ENCODE results near the gene FHOD3.
A peak's percentile ranks its signal among the peaks of the same experiment; 100 is the strongest.

FHOD3 gene

DNA sequence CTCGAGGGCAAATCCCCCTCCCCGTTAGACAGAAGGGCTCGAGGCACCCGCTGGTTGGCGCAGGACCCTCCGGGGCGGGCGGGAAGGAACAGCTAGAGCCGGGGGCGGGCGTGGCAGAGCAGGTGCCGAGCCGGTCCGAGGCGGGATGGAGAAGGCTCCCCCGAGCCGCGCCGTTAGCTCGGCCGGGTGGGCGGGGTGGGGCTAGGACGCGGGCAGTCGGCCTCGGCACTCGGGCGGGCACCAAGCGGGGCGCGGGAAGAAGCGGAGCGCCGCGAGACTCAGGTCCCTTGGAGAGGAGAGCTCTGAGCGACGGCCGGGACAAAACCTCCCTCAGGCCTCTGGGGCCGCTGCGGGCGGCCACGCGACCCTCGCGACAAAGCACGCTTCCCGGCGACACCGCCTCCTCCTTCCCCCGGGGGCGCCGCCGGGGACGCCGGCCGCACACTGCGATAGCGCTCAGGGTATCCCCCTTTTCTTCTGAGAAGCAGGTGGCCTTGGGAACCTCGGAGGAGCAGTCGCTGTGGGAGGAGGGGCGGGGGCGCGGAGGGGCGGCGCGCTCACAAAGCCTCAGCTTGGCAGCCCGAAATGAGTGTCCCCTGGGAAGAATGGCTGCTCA lies 721 bp downstream of the FHOD3 start (continued):
- TF ChIP-seq ZNF292 (tag by site-specific recombination; IDR thresholded peaks at IDR 0.05; ENCODE audit: borderline replicate concordance, low read depth) (no peak), ZNF23 (tag by site-specific recombination; IDR thresholded peaks at IDR 0.05; ENCODE audit: borderline replicate concordance) (no peak), ZNF529 (tag by site-specific recombination; IDR thresholded peaks at IDR 0.05; ENCODE audit: insufficient replicate concordance) (no peak), EGR2 (tag by site-specific recombination; IDR thresholded peaks at IDR 0.05; ENCODE audit: low read depth) (peak; percentile 34; the same call in 1 of the 2 replicates), OSR2 (tag by site-specific recombination; IDR thresholded peaks at IDR 0.05) (no peak), ZNF623 (tag by site-specific recombination; IDR thresholded peaks at IDR 0.05) (no peak), ZNF335 (tag by site-specific recombination; conservative IDR thresholded peaks at IDR 0.05) (peak; percentile 56), ZNF341 (tag by site-specific recombination; IDR thresholded peaks at IDR 0.05; ENCODE audit: low read depth) (peak; percentile 48; the same call in 1 of the 2 replicates), ZBTB1 (tag by site-specific recombination; IDR thresholded peaks at IDR 0.05) (no peak), BCL11A (tag by site-specific recombination; IDR thresholded peaks at IDR 0.05; ENCODE audit: low read depth) (no peak), ZFP41 (tag by site-specific recombination; IDR thresholded peaks at IDR 0.05; ENCODE audit: borderline replicate concordance) (no peak), ZNF610 (tag by site-specific recombination; IDR thresholded peaks at IDR 0.05; ENCODE audit: borderline replicate concordance) (no peak), ZNF140 (tag by site-specific recombination; IDR thresholded peaks at IDR 0.05) (no peak), GLI4 (tag by site-specific recombination; IDR thresholded peaks at IDR 0.05) (no peak), ZNF132 (tag by site-specific recombination; IDR thresholded peaks at IDR 0.05; ENCODE audit: borderline replicate concordance) (no peak)
- TF ChIP-seq, protein P1, sequence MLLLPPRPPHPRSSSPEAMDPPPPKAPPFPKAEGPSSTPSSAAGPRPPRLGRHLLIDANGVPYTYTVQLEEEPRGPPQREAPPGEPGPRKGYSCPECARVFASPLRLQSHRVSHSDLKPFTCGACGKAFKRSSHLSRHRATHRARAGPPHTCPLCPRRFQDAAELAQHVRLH (tag by site-specific recombination; IDR thresholded peaks at IDR 0.05): no peak
- TF ChIP-seq, protein P2, sequence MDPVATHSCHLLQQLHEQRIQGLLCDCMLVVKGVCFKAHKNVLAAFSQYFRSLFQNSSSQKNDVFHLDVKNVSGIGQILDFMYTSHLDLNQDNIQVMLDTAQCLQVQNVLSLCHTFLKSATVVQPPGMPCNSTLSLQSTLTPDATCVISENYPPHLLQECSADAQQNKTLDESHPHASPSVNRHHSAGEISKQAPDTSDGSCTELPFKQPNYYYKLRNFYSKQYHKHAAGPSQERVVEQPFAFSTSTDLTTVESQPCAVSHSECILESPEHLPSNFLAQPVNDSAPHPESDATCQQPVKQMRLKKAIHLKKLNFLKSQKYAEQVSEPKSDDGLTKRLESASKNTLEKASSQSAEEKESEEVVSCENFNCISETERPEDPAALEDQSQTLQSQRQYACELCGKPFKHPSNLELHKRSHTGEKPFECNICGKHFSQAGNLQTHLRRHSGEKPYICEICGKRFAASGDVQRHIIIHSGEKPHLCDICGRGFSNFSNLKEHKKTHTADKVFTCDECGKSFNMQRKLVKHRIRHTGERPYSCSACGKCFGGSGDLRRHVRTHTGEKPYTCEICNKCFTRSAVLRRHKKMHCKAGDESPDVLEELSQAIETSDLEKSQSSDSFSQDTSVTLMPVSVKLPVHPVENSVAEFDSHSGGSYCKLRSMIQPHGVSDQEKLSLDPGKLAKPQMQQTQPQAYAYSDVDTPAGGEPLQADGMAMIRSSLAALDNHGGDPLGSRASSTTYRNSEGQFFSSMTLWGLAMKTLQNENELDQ (tag by site-specific recombination; IDR thresholded peaks at IDR 0.05; ENCODE audit: low read depth): no peak
- TF ChIP-seq, protein P3, sequence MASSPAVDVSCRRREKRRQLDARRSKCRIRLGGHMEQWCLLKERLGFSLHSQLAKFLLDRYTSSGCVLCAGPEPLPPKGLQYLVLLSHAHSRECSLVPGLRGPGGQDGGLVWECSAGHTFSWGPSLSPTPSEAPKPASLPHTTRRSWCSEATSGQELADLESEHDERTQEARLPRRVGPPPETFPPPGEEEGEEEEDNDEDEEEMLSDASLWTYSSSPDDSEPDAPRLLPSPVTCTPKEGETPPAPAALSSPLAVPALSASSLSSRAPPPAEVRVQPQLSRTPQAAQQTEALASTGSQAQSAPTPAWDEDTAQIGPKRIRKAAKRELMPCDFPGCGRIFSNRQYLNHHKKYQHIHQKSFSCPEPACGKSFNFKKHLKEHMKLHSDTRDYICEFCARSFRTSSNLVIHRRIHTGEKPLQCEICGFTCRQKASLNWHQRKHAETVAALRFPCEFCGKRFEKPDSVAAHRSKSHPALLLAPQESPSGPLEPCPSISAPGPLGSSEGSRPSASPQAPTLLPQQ (tag by site-specific recombination; IDR thresholded peaks at IDR 0.05): 0 out of 2 replicates have a peak, but pooled peaks have one; percentile 12
- TF ChIP-seq, protein P4, sequence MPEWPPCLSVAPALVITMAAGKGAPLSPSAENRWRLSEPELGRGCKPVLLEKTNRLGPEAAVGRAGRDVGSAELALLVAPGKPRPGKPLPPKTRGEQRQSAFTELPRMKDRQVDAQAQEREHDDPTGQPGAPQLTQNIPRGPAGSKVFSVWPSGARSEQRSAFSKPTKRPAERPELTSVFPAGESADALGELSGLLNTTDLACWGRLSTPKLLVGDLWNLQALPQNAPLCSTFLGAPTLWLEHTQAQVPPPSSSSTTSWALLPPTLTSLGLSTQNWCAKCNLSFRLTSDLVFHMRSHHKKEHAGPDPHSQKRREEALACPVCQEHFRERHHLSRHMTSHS (tag by site-specific recombination; IDR thresholded peaks at IDR 0.05): no peak
- TF ChIP-seq, protein P5, sequence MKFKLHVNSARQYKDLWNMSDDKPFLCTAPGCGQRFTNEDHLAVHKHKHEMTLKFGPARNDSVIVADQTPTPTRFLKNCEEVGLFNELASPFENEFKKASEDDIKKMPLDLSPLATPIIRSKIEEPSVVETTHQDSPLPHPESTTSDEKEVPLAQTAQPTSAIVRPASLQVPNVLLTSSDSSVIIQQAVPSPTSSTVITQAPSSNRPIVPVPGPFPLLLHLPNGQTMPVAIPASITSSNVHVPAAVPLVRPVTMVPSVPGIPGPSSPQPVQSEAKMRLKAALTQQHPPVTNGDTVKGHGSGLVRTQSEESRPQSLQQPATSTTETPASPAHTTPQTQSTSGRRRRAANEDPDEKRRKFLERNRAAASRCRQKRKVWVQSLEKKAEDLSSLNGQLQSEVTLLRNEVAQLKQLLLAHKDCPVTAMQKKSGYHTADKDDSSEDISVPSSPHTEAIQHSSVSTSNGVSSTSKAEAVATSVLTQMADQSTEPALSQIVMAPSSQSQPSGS (tag by site-specific recombination; IDR thresholded peaks at IDR 0.05; ENCODE audit: low read depth): no peak
- TF ChIP-seq, protein P6, sequence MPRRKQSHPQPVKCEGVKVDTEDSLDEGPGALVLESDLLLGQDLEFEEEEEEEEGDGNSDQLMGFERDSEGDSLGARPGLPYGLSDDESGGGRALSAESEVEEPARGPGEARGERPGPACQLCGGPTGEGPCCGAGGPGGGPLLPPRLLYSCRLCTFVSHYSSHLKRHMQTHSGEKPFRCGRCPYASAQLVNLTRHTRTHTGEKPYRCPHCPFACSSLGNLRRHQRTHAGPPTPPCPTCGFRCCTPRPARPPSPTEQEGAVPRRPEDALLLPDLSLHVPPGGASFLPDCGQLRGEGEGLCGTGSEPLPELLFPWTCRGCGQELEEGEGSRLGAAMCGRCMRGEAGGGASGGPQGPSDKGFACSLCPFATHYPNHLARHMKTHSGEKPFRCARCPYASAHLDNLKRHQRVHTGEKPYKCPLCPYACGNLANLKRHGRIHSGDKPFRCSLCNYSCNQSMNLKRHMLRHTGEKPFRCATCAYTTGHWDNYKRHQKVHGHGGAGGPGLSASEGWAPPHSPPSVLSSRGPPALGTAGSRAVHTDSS (tag by site-specific recombination; IDR thresholded peaks at IDR 0.05): no peak
- TF ChIP-seq, protein P7, sequence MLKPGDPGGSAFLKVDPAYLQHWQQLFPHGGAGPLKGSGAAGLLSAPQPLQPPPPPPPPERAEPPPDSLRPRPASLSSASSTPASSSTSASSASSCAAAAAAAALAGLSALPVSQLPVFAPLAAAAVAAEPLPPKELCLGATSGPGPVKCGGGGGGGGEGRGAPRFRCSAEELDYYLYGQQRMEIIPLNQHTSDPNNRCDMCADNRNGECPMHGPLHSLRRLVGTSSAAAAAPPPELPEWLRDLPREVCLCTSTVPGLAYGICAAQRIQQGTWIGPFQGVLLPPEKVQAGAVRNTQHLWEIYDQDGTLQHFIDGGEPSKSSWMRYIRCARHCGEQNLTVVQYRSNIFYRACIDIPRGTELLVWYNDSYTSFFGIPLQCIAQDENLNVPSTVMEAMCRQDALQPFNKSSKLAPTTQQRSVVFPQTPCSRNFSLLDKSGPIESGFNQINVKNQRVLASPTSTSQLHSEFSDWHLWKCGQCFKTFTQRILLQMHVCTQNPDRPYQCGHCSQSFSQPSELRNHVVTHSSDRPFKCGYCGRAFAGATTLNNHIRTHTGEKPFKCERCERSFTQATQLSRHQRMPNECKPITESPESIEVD (tag by site-specific recombination; IDR thresholded peaks at IDR 0.05): no peak
